GM21737 (cell line): ENCODE results near the gene PAXX.

ENCODE experiments used
- ATAC-seq: cut with Tn5 transposase; IDR thresholded peaks from one replicate; pipeline ENCODE4 v1.9.1; 2021; ENCODE audit warnings: mild to moderate bottlenecking, moderate library complexity; ENCODE audit not compliant: unreplicated experiment

Gene PAXX

DNA sequence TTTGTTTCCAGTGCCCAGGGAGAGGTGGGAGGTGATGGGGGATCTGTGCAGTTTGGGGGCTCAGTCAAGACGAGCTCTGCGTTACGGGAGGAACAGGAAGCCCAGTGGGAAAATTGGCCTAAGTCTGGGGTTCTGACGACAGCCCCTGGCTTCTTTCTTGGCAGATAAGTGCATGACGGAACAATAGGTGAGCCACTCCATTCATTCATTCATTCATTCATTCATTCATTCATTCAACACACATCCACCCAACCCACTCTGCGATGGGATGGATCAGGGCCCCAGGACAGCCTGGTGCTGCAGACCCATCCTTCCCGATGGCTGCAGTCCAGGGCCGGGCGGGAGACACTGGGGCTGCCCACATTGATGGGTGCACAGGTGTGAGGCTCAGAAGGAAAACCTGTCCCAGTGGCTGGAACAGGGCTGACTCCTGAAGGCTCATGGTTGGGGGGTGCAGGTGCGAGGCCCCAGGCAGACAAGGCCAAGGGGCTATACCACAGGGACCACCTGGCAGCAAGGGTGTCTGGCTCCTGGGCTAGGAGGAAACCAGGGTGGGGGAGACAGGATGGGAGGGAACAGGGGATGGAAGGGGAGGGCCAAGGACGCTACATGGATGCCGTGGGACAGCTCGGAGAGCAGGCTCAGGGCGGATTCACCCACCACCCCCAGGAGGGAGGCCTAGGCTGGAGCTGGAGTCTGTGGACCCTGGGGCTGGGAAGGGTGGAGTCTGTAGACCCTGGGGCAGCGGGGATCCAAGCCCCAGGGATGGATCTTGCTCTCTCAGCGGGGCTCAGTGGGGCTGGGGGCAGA, 11.3 kb upstream of the PAXX start:
- ATAC-seq = no peak

GRCh38 chr9:136981588-136982231, 10.5 kb upstream of the PAXX start:
- ATAC-seq = no peak

GRCh38 chr9:136982232-136983051, 9.8 kb upstream of the PAXX start, which contains the start of gene LCNL1:
Gene LCNL1 (plus strand): TSS chr9:136982993. CDS start chr9:136983587, 594 bp downstream.
- no peak for ATAC-seq

- ATAC-seq = no peak
Measured at GRCh38 chr9:136983167-136983566, 9.1 kb upstream of the PAXX start.

DNA sequence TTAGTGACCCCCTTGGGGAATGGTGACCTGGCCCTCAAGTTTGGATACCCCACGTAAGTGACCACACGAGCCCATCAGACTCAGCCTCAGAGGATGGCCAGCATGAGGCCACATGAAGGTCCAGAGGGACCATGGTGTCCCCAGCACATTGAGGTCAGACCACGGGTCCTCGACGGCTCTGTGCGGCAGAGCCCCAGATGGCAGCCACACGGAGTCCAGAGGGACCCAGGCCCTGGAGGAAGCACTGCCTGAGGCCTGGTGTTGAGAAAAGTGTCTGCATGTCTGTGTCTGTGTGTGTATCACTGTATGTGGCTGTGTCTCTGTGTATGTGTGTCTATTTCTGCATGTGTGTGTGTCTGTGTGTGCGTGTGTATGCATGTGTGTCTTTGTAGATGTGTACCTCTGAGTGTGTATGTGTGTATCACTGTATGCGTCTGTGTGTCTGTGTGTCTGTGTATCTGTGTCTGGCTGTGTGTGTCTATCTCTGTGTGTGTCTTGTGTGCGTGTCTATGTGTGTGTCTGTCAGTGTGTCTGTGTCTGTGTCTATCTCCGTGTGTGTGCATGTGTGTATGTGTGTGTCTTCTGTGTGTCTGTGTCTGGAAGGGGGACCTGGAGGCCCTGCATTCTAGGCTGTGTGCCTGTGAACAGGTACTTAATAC, 8.4 kb upstream of the PAXX start:
- ATAC-seq = no peak

DNA sequence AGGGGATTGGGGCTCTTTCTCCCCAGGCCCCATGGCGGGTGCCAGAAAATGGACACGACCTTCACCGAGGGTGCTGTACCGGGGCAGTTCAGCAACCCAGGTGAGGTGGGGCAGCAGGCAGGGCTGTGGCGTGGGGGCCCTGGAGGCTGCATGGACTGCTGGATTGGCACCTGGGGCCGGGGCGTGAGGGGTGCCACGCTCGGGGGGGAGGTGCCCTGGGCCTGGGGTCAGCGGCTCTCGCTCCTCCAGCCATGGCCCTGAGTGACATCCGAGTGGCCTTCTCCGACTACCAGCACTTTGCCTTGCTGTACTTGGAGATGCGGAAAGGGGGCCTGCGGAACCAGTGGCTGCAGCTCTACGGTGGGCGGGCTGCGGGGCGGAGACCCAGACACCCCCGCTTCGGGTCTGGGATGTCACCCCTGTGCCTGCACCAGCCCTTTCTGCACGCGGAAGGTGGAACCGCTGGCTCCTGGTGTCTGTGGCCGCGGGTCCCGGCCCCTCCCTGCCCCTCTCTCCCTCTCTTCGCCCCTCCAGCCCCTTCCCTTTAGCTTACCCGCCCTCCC, 7.7 kb upstream of the PAXX start:
- no peak for ATAC-seq

DNA sequence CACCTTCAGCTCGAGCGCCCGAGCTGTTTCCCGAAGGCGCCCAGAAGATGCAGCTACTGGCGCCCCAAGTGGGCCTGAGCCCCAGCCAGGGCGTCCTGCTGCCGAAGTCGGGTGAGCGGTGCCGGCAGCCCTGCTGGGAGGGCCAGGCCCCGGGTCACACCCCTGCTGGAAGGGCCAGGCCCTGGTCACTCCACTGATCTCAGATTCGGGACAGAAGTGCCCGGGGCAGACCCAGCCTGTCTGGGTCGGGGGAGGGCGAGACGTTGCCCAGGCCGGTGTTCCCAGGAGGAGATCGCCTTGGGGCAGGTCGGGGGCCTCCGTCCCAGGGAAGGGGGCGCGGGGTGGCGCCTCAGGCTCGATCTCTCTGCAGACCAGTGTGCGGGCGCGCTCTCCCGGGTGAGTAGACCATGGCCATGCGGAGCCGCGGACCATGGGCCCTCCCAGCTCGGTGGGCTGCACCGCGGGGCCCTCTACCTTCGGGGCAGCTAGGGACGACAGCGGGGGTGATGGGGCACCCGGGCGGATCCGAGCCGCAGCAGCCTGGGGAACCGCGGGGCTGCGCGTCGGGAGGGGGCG, 7.1 kb upstream of the PAXX start:
- no peak for ATAC-seq

DNA sequence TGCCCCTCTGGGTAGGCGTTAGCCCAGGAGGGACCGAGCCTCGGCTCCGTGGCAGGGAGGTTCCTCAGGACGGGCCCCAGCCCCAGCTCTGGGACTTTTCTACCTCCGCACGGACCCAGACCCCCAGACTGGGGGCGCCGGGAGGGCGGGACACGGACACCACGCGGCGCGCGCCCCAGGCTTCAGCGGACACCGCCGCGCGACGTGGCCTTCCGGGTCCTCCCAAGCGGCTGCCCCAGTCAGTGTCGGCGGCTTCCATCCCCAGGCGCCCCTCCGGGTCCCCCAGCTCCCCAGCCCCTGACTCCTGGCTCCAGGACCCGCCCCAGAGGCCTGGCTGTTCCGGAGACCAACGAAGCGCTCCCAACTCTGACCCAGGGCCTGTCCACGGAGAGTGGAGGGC, 6.4 kb upstream of the PAXX start:
- no peak for ATAC-seq

- ATAC-seq = no peak
Measured at GRCh38 chr9:136988872-136989271, 3.4 kb upstream of the PAXX start.

DNA sequence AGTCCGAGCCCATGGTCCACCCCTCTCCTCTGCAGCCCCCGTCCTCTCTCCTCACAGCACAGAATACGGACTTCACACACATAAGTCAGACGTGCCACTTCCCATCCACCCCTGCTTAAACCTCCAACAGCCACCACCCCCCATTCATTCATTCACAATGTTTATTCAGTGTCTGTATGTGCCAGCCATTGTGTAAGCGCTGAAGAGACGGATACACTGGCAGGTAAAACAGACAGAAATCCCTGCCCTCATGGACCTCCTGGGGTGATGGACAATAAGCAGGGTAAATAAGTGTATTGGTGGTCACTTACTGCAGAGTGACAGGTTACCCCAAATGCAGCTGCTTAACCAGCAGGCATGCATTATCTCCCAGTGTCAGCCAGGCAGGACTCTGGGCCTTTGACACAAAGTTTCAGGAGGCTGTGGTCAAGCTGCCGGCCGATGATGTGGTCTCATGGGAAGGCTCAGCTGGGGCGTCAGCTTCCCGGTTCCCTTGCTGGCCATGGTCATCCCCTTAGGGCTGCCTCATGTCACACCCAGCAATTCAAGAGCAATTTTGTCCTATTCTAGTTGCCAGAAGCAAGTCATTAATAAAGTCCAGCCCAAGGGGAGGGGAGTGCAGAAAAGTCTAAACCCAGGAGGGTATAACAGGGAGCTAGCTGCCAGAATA, 1.8 kb upstream of the PAXX start:
- ATAC-seq = no peak

DNA sequence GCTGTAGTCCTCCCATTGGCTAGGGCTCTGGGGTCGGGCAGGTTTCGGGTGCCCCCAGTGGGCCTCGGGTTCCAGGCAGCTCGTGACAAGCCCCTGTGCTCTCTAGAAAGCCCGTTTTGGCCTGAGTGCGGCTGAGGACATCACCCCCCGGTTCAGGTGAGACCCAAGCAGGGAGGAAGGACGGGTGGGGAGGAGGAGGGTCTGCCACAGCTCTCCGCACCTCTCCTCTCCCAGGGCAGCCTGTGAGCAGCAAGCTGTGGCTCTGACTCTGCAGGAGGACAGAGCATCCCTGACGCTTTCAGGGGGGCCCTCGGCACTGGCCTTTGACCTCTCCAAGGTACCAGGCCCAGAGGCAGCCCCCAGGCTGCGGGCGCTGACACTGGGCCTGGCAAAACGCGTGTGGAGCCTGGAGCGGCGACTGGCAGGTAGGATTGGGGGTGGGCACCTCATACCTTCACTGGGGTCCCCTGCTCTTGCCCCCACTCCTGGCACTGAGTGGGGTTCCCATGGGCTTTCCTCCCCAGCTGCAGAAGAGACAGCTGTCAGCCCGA, 672 bp downstream of the PAXX start:
- no peak for ATAC-seq

DNA sequence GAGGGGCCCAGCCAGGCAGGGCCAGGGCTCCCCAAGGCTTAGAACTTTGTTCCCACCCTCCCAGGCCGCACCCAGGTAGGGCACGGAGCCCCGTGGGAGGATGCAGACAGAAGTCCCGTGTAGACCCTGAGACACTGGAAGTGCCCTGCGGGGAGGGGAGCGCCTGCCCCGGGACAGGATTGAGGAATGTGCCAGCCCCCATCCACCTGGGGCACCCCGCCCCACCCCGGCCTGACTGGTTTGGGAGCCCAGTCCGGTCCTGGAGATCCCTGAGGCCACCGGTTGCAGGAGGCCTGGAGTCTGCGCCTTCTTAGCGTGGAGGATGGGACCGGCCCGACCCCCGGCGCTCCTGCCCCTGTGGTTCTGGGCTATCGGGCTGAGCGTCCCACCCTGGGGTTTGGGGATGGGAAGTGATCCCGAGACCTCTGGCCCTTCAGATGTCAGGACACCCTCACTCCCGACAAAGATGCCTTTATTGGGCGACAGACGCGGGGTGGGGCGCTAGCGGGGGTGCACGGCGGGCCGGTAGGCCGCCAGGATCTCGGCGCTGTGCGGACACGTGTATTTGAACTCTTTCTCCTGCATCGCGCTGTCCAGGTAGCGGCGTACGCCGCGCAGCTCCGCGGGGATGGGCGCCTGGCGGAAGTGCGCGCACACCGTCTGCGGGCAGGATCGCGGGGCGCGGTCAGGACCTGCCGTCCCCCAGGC, 2.1 kb downstream of the PAXX start:
- no peak for ATAC-seq

- no peak for ATAC-seq
Measured at GRCh38 chr9:136994888-136995230, 2.6 kb downstream of the PAXX start.

- ATAC-seq = no peak
Measured at GRCh38 chr9:136995362-136995761, 3.1 kb downstream of the PAXX start.

GRCh38 chr9:136995772-136996311, 3.6 kb downstream of the PAXX start:
- no peak for ATAC-seq

GRCh38 chr9:136996361-136997292, 4.4 kb downstream of the PAXX start, which contains the start of gene CLIC3:
Gene CLIC3 (minus strand): TSS chr9:136996568. CDS start chr9:136996543, 25 bp downstream.
- no peak for ATAC-seq

DNA sequence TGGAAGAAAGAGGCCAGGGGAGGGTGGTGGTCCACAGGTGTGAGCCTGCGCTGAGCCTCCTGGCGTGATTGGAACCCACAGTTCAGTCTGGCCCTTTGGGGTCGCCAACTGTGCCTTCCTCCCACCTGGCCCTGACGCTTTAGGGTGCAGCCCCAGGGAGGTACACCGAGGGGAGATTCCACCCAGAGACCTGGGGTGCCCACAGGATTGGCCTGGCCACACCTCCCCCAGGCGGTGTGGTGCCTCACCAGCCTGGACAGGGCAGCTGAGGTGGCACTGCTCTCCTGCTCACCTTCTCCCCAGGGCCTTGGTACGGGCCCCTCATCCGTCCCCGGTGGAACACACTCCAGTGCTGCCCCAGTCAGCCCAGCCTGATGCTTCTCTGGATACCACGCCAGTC, 5.1 kb downstream of the PAXX start:
- no peak for ATAC-seq

GRCh38 chr9:136997830-136998234, 5.6 kb downstream of the PAXX start:
- no peak for ATAC-seq
